Mesodermal cell (in vitro differentiated cells): ENCODE data around the gene ADARB2.

Source experiments
- H3K27ac ChIP-seq: 2 replicates; pipeline ENCODE4 v1.7.0; 2013; ENCODE audit warnings: mild to moderate bottlenecking, low read depth, low read length, moderate library complexity; ENCODE audit not compliant: severe bottlenecking
- H3K36me3 ChIP-seq: 2 replicates; pipeline ENCODE4 v1.7.1; 2013; ENCODE audit warnings: mild to moderate bottlenecking, low read length, moderate library complexity; ENCODE audit not compliant: control insufficient read depth, insufficient read depth
- H3K4me1 ChIP-seq: one replicate; pipeline ENCODE4 v1.7.1; 2013; ENCODE audit warnings: mild to moderate bottlenecking, low read length; ENCODE audit not compliant: insufficient read depth, control insufficient read depth, poor library complexity, severe bottlenecking
- H3K4me3 ChIP-seq: 2 replicates; pipeline ENCODE4 v1.7.0; 2013; ENCODE audit warnings: low read length, control low read depth, mild to moderate bottlenecking; ENCODE audit not compliant: insufficient read depth, poor library complexity, severe bottlenecking; ENCODE audit errors: extremely low read depth
- H3K9me3 ChIP-seq: 2 replicates; pipeline ENCODE4 v1.7.1; 2013; ENCODE audit warnings: mild to moderate bottlenecking, low read length, moderate library complexity; ENCODE audit not compliant: control insufficient read depth
- WGBS, 2 experiments: methylation state at CpG; one replicate each; pipeline ENCODE4 v1.1.5; 2013; ENCODE audit warnings: missing lambda C conversion rate in 2 of 2; ENCODE audit not compliant: insufficient coverage in 2 of 2; 5-methylcytosine and 5-hydroxymethylcytosine counted together

The ADARB2 gene

GRCh38 chr10:1179346-1180070, 557.8 kb downstream of the ADARB2 start:
- WGBS, 2 experiments: 89 to 94% methylated on average over 10 to 17 of the region's 20 CpGs
- H3K4me1 ChIP-seq: no peaks in the 10 kb centered on the region
- H3K27ac ChIP-seq: no peak overlapping the region
- no peaks in the 10 kb centered on the region for H3K36me3 ChIP-seq
- H3K4me3 ChIP-seq: no peak overlapping the region
- H3K9me3 ChIP-seq: no peaks in the 10 kb centered on the region

- no peaks in the 10 kb centered on the region for H3K36me3 ChIP-seq
- H3K27ac ChIP-seq: no peak overlapping the region
- H3K4me1 ChIP-seq: no peaks in the 10 kb centered on the region
- H3K4me3 ChIP-seq: no peak overlapping the region
- 85 to 89% methylated on average over 11 to 14 of the region's 16 CpGs for WGBS, 2 experiments
- H3K9me3 ChIP-seq: no peaks in the 10 kb centered on the region
Observed at GRCh38 chr10:1178506-1178905, 558.8 kb downstream of the ADARB2 start.

- Histone ChIP-seq H3K9me3 (no peaks in the 10 kb centered on the region), H3K27ac (no peak overlapping the region), H3K4me3 (no peak overlapping the region), H3K4me1 (no peaks in the 10 kb centered on the region), H3K36me3 (no peaks in the 10 kb centered on the region)
- 86 to 91% methylated on average over 5 to 9 of the region's 9 CpGs for WGBS, 2 experiments
Observed at GRCh38 chr10:1177936-1178335, 559.4 kb downstream of the ADARB2 start.

- Histone ChIP-seq H3K4me1 (no peaks in the 10 kb centered on the region), H3K27ac (no peak overlapping the region), H3K4me3 (no peak overlapping the region), H3K36me3 (no peaks in the 10 kb centered on the region), H3K9me3 (no peaks in the 10 kb centered on the region)
- WGBS, 2 experiments: 96 to 98% methylated on average over 12 to 20 of the region's 23 CpGs
Observed at GRCh38 chr10:1175956-1176565, 561.3 kb downstream of the ADARB2 start.

- WGBS, 2 experiments: 60 to 84% methylated on average over 1 to 3 of the region's 5 CpGs
- H3K4me3 ChIP-seq: no peak overlapping the region
- H3K36me3 ChIP-seq: no peaks in the 10 kb centered on the region
- no peaks in the 10 kb centered on the region for H3K9me3 ChIP-seq
- H3K27ac ChIP-seq: no peak overlapping the region
- no peaks in the 10 kb centered on the region for H3K4me1 ChIP-seq
Observed at GRCh38 chr10:1174022-1174421, 563.3 kb downstream of the ADARB2 start.

GRCh38 chr10:1173091-1173490, 564.2 kb downstream of the ADARB2 start:
- Histone ChIP-seq H3K9me3 (no peaks in the 10 kb centered on the region), H3K36me3 (no peaks in the 10 kb centered on the region), H3K4me1 (no peaks in the 10 kb centered on the region), H3K4me3 (no peak overlapping the region), H3K27ac (no peak overlapping the region)
- 91 to 94% methylated on average over 26 of the region's 27 CpGs for WGBS, 2 experiments

GRCh38 chr10:1172256-1172984, 564.9 kb downstream of the ADARB2 start:
- Histone ChIP-seq H3K4me3 (no peak overlapping the region), H3K27ac (no peak overlapping the region)
- 82 to 95% methylated on average over 9 to 10 of the region's 15 CpGs for WGBS, 2 experiments

GRCh38 chr10:1171586-1171985, 565.7 kb downstream of the ADARB2 start:
- Histone ChIP-seq H3K36me3 (no peaks in the 10 kb centered on the region), H3K27ac (no peak overlapping the region), H3K4me1 (no peaks in the 10 kb centered on the region), H3K4me3 (no peak overlapping the region), H3K9me3 (no peaks in the 10 kb centered on the region)
- WGBS, 2 experiments: 79 to 93% methylated on average over 4 of the region's 9 CpGs

More at GRCh38 chr10:1172256-1172984, 564.9 kb downstream of the ADARB2 start:
- Histone ChIP-seq H3K4me1 (no peaks in the 10 kb centered on the region), H3K36me3 (no peaks in the 10 kb centered on the region), H3K9me3 (no peaks in the 10 kb centered on the region)

- Histone ChIP-seq H3K27ac (no peak overlapping the region), H3K36me3 (no peaks in the 10 kb centered on the region), H3K4me1 (no peaks in the 10 kb centered on the region), H3K9me3 (no peaks in the 10 kb centered on the region), H3K4me3 (no peak overlapping the region)
- WGBS, 2 experiments: 79 to 95% methylated on average over 3 to 4 of the region's 4 CpGs
Observed at GRCh38 chr10:1171182-1171581, 566.1 kb downstream of the ADARB2 start.

GRCh38 chr10:1170867-1171180, 566.5 kb downstream of the ADARB2 start:
- no peaks in the 10 kb centered on the region for H3K9me3 ChIP-seq
- no peak overlapping the region for H3K4me3 ChIP-seq
- WGBS, 2 experiments: 92 to 94% methylated on average over 13 of the region's 13 CpGs

More at GRCh38 chr10:1170867-1171180, 566.5 kb downstream of the ADARB2 start:
- Histone ChIP-seq H3K27ac (no peak overlapping the region), H3K36me3 (no peaks in the 10 kb centered on the region), H3K4me1 (no peaks in the 10 kb centered on the region)
